ACC112 (cell line): Measurements from ENCODE around the gene TMEM131.
"Not testable (repeated sequence)": the region's sequence is repeated elsewhere in the genome, so short reads cannot be mapped to it uniquely, and the experiment has no call there.

Experiments used
- H2AFZ ChIP-seq: fragments of 200-600 bp; sonication (generic); one replicate; pipeline ENCODE4 v1.6.0; 2017; ENCODE audit warnings: antibody characterized with exemption, low read length; ENCODE audit not compliant: unreplicated experiment
- H3K27ac ChIP-seq: fragments of 200-600 bp; sonication (generic); 2 replicates; pipeline ENCODE4 v1.5.1; 2014; ENCODE audit warnings: low read depth, mild to moderate bottlenecking, antibody characterized with exemption, low read length, moderate library complexity
- H3K27me3 ChIP-seq: fragments of 200-600 bp; sonication (generic); 2 replicates; pipeline ENCODE4 v1.6.1; 2014; ENCODE audit warnings: mild to moderate bottlenecking, antibody characterized with exemption, low read length, moderate library complexity, mixed read lengths; ENCODE audit not compliant: insufficient read depth
- H3K36me3 ChIP-seq: fragments of 200-600 bp; sonication (generic); 2 replicates; pipeline ENCODE4 v1.6.1; 2016; ENCODE audit warnings: mild to moderate bottlenecking, antibody characterized with exemption, low read length, moderate library complexity, mixed read lengths; ENCODE audit not compliant: insufficient read depth
- H3K4me1 ChIP-seq: fragments of 200-600 bp; sonication (generic); one replicate; pipeline ENCODE4 v1.6.1; 2016; ENCODE audit warnings: low read length, mixed read lengths; ENCODE audit not compliant: insufficient read depth, unreplicated experiment, control insufficient read depth
- H3K4me3 ChIP-seq: fragments of 200-600 bp; sonication (generic); 2 replicates; pipeline ENCODE4 v1.5.1; 2014; ENCODE audit warnings: mild to moderate bottlenecking, low read depth, low read length
- H3K79me2 ChIP-seq: fragments of 200-600 bp; sonication (generic); one replicate; pipeline ENCODE4 v1.6.0; 2016; ENCODE audit warnings: low read length; ENCODE audit not compliant: control insufficient read depth, unreplicated experiment, insufficient read depth

Gene TMEM131

DNA sequence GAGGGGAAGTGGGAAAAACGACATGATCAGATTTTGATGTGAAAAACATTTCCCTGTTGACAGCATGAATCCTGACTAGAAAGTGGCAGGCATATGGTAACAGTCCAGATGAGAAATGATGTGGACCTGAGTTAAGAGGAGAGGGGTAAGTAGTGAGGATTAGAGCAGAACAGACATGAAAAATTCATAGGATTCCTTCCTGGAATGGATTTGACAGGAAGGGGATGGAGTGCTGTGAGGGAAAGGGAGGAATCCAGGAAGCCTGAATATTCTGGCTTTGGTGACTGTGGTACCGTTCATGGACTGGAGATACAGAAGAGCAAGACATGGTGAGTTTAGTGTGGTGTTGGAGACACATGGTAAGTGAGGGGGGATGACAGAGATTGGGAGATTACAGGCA lies 115.4 kb downstream of the TMEM131 start:
- H3K79me2 ChIP-seq: no peaks in the 10 kb centered on the region

DNA sequence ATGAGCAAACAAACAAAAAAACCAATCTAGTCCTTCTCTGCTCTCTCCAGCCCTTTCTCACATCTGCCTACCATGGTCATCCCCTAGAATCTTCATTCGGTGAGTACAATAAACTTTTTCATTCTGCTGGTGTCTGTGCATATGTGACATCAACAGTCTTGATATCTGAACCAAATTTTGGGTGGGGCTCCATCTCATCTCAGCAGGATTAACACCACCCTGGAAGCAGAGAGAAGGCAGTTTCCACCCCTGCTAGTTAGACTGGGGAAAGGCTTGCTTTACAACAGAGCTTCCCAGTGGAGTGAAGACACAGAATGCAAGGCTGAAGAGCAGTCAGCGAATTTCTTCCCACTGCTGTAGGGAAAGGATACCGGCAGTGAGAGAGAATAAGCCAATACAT lies 116.9 kb downstream of the TMEM131 start:
- Histone ChIP-seq H3K27me3 (no peaks in the 10 kb centered on the region), H3K27ac (no peak overlapping the region), H3K79me2 (no peaks in the 10 kb centered on the region), H3K36me3 (no peaks in the 10 kb centered on the region), H3K4me3 (no peak overlapping the region), H2AFZ (no peak overlapping the region), H3K4me1 (no peaks in the 10 kb centered on the region)

More for the DNA sequence above, 115.4 kb downstream of the TMEM131 start:
- Histone ChIP-seq H2AFZ (no peak overlapping the region), H3K36me3 (peaks cover 5% of the 10 kb centered on the region), H3K4me3 (no peak overlapping the region), H3K27ac (no peak overlapping the region), H3K4me1 (no peaks in the 10 kb centered on the region), H3K27me3 (no peaks in the 10 kb centered on the region)

- H3K27ac ChIP-seq, H2AFZ ChIP-seq, H3K4me1 ChIP-seq, H3K27me3 ChIP-seq, H3K79me2 ChIP-seq, H3K36me3 ChIP-seq, H3K4me3 ChIP-seq: not testable (repeated sequence)
Measured at GRCh38 chr2:97878317-97878716, 117.4 kb downstream of the TMEM131 start.

DNA sequence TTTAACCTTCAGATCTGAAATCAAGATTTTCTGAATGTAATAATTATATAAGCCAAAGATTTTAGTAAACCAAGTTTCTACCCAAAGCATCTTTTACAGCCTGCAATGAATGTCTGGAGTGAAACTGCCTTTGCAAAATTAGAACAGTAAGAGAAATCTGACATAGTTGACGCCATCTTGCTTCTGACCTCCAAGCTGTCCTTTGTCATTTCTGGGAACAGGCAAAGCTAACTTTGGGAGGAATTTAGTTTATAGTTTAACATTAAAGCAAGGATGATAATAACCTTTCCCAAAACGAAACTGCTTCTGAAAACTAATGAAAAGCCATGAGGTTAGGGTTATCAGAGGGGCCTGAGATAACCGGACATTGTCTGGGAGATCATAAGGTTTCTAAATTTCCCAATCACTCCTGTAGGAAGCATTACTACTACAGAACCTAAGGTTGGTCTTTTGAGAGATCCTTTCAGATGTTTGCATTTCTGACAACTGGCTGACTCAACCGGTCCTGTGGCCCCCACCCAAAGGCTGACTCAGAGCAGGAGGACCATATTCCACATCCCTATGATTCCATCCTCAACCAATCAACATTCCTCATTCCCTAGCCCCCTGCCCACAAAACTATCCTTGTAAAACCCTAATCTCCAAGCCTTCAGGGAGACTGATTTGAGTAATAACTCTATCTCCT lies 124.5 kb downstream of the TMEM131 start:
- Histone ChIP-seq H3K4me1 (peaks cover 34% of the 10 kb centered on the region), H3K79me2 (peaks cover 5% of the 10 kb centered on the region), H3K27me3 (no peaks in the 10 kb centered on the region), H2AFZ (peak overlapping the region; percentile 2), H3K27ac (peak overlapping the region; percentile 94), H3K4me3 (peak overlapping the region; percentile 20; the same call in 1 of the 2 replicates), H3K36me3 (no peaks in the 10 kb centered on the region)

DNA sequence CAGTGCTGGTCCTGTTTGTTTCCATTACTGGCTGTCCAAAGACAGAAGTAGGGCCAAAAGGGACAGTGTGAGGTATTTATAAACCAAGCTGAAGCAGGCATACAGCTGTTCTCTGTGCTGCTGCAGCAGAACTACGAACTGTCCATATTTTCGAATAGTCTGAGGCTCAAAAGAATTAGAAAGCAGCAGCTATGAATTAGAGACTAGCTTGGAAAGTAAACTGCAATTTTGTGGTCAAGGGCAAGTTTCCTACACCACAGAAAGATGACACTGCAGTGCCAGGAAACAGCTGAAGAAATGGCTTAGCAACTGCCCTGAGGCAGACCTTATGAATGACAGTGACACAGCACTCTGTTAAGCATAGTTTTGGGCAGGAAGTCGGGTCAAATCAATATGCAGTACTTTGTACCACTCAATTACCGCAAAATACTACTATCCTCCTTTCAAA lies 125.3 kb downstream of the TMEM131 start:
- H3K36me3 ChIP-seq: no peaks in the 10 kb centered on the region
- H3K27ac ChIP-seq: peak overlapping the region; percentile 94
- peaks cover 34% of the 10 kb centered on the region for H3K4me1 ChIP-seq
- H2AFZ ChIP-seq: peak overlapping the region; percentile 13
- no peaks in the 10 kb centered on the region for H3K27me3 ChIP-seq
- peaks cover 5% of the 10 kb centered on the region for H3K79me2 ChIP-seq
- H3K4me3 ChIP-seq: peak overlapping the region; percentile 20; the same call in 1 of the 2 replicates

DNA sequence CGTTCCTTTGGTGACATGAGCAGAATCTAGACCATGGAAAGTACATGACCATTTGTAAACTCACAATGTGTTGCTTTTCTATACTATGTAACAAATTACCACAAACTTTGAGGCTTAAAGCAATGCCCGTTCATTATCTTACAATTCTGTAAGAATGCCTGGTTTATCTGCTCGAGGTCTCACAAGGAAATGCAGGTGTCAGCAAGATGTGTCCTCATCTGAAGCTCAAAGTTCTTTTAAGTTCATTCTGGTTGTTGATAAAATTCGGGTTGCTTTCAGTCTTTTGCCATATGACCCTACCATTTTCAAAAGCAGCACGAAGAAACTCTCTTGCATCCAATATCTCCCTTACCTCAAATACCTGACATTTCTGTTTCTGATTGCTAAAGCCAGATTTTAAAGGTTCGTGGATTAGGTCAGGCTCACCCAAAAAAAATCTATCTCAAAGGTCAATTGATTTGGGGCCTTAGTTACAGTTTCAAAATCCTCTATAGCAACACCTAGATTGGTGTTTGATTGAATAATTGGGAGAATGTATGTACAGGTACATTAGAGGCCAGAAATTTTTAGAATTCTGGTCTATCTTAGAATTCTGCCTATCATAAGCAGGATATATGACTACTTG lies 125.9 kb downstream of the TMEM131 start:
- peak overlapping the region; percentile 20; the same call in 1 of the 2 replicates for H3K4me3 ChIP-seq
- H3K27me3 ChIP-seq: no peaks in the 10 kb centered on the region
- H3K36me3 ChIP-seq: no peaks in the 10 kb centered on the region
- H3K4me1 ChIP-seq: peaks cover 34% of the 10 kb centered on the region
- H3K79me2 ChIP-seq: peaks cover 5% of the 10 kb centered on the region
- no peak overlapping the region for H2AFZ ChIP-seq
- peak overlapping the region; percentile 94 for H3K27ac ChIP-seq

- Histone ChIP-seq H3K4me1 (peaks cover 34% of the 10 kb centered on the region), H3K27ac (peak overlapping the region; percentile 94), H3K79me2 (peaks cover 5% of the 10 kb centered on the region)
Measured at GRCh38 chr2:97868986-97869721, 126.6 kb downstream of the TMEM131 start.

DNA sequence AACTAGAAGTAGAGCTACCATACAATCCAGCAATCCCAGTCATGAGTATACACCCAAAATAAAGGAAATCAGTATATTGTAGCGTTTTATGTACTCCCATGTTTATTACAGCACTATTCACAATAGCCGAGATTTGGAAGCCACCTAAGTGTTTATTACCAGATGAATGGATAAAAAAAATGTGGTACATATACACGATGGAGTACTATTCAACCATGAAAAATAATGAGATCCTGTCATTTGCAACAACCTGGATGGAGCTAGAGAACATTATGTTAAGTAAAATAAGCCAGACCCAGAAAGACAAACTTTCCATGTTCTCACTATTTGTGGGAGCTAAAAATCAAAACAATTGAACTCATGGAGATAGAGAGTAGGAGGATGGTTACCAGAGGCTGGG lies 131.9 kb downstream of the TMEM131 start:
- H3K27ac ChIP-seq: no peak overlapping the region
- peaks cover 5% of the 10 kb centered on the region for H3K4me1 ChIP-seq
- H2AFZ ChIP-seq: no peak overlapping the region
- no peaks in the 10 kb centered on the region; the same call in 1 of the 2 replicates for H3K36me3 ChIP-seq
- no peaks in the 10 kb centered on the region for H3K27me3 ChIP-seq
- H3K79me2 ChIP-seq: peaks cover 5% of the 10 kb centered on the region
- no peak overlapping the region for H3K4me3 ChIP-seq

More at GRCh38 chr2:97868986-97869721, 126.6 kb downstream of the TMEM131 start:
- Histone ChIP-seq H3K27me3 (no peaks in the 10 kb centered on the region), H3K36me3 (no peaks in the 10 kb centered on the region), H2AFZ (no peak overlapping the region), H3K4me3 (peak overlapping the region; percentile 20; the same call in 1 of the 2 replicates)

DNA sequence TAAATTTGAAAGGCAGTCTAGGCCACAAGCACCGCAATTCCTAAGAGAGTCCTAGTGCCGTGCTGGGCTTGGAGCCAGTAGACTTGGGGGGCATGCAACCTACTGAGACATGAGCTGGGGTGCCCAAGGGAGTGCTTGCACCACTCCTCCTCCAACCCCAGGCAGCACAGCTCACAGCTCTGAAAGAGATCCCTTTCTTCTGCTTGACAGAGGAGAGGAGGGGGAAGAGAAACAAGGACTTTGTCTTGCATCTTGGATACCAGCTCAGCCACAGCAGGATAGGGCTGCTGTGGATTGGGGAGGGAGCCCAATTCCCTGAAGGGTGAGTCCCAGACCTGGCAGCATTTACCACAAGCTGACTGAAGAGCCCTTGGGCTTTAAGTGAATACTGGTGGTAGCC lies 134.6 kb downstream of the TMEM131 start:
- Histone ChIP-seq H3K4me1 (no peaks in the 10 kb centered on the region), H3K27ac (no peak overlapping the region), H2AFZ (no peak overlapping the region), H3K27me3 (no peaks in the 10 kb centered on the region), H3K79me2 (no peaks in the 10 kb centered on the region), H3K36me3 (peaks cover 3% of the 10 kb centered on the region), H3K4me3 (no peak overlapping the region)

- no peaks in the 10 kb centered on the region for H3K79me2 ChIP-seq
- H3K27me3 ChIP-seq: no peaks in the 10 kb centered on the region
- H3K27ac ChIP-seq: no peak overlapping the region
- no peak overlapping the region for H3K4me3 ChIP-seq
- no peaks in the 10 kb centered on the region for H3K4me1 ChIP-seq
- peaks cover 3% of the 10 kb centered on the region for H3K36me3 ChIP-seq
- H2AFZ ChIP-seq: no peak overlapping the region
Measured at GRCh38 chr2:97858442-97858841, 137.3 kb downstream of the TMEM131 start.
